ENCODE results near the gene QRFP.

- no peak for TF ChIP-seq CTCF (conservative IDR thresholded peaks at IDR 0.05 in 1 of 2, IDR thresholded peaks at IDR 0.05 in 1 of 2; ENCODE audit: low read depth in 1 of 2, low read length in 2 of 2)
- no peak for TF ChIP-seq EZH2 (IDR thresholded peaks at IDR 0.05; ENCODE audit: low read length, missing control alignments)
Measured at GRCh38 chr9:130884542-130885483, 11.8 kb downstream of the QRFP start.

Measured in fibroblast of lung (primary cell).